ENCODE data around the gene DEPDC4.

DNA sequence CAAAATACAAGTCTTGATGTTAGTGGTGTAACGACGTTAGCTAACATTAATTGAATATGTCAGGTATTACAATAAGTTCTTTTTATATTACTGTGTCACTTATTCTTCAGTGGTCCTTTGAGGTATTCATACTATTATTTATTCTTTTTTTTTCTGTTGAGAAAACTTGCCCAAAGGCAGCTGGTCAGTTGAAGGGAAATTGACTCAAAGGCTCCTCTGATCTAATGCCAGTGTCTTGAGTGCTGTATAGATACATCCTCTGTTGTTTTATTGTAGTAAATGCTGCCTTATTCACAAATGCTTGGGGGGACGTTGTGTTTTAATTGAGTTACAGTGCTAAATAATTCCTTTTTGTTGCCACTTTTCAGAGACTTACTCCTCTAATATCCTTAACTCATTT, 23.1 kb upstream of the DEPDC4 start:
- TF ChIP-seq POLR2A (IDR thresholded peaks at IDR 0.05) = no peak
- TF ChIP-seq, protein P1, sequence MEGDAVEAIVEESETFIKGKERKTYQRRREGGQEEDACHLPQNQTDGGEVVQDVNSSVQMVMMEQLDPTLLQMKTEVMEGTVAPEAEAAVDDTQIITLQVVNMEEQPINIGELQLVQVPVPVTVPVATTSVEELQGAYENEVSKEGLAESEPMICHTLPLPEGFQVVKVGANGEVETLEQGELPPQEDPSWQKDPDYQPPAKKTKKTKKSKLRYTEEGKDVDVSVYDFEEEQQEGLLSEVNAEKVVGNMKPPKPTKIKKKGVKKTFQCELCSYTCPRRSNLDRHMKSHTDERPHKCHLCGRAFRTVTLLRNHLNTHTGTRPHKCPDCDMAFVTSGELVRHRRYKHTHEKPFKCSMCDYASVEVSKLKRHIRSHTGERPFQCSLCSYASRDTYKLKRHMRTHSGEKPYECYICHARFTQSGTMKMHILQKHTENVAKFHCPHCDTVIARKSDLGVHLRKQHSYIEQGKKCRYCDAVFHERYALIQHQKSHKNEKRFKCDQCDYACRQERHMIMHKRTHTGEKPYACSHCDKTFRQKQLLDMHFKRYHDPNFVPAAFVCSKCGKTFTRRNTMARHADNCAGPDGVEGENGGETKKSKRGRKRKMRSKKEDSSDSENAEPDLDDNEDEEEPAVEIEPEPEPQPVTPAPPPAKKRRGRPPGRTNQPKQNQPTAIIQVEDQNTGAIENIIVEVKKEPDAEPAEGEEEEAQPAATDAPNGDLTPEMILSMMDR (IDR thresholded peaks at IDR 0.05) = no peak
- no peak for TF ChIP-seq POLR2AphosphoS5 (IDR thresholded peaks at IDR 0.05; ENCODE audit: insufficient read depth in 1 of 2, low read depth in 1 of 2)
